PC-9 (cell line): ENCODE data around the gene SUSD1.

Experiments used
- EZH2 ChIP-seq: fragments of 200-600 bp; sonication (generic); IDR thresholded peaks from 2 replicates; pipeline ENCODE4 v1.8.0; 2017; ENCODE audit warnings: antibody characterized with exemption, low read depth
- TF ChIP-seq, protein P1 (sequence below): fragments of 200-600 bp; sonication (generic); conservative IDR thresholded peaks from 2 replicates; pipeline ENCODE4 v1.6.1; 2017; ENCODE audit warnings: mixed run types, antibody characterized with exemption, mild to moderate bottlenecking, moderate library complexity

DNA sequence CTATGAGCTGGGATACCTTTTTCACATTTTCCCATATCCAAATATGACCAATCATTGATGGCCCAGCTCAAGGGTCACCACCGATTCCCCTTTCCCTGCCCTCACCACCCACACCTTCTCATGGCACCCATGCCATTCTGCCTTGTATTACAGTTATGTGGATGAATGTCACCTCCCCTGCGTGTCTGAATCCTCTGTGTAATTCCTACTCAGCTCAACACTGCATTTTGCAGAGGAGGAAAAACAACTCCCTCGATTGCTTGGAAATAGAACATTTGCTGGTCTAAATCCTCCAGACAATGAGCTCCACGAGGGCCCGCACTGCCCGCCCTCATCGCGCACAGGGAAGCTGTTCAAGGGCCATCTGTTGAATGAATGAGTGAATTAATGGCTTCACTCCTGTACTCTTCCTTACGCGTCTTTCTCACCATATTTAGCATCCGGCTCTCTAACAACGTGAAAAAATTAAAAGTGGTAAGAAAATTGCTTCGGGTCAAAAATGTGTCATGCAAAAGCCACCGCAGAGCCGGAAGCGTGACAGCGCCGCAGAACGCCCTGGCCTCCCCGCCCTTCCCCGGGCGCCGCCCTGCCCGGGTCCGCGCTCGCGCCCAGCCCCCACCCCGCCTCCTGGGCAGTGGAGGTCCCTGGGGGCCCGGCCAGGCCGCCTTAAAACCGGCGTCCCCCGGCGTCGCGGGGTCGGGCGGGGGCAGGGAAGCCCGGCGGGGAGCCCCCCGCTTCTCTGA lies 704 bp downstream of the SUSD1 start:
- no peak for TF ChIP-seq EZH2
- TF ChIP-seq, protein P1, sequence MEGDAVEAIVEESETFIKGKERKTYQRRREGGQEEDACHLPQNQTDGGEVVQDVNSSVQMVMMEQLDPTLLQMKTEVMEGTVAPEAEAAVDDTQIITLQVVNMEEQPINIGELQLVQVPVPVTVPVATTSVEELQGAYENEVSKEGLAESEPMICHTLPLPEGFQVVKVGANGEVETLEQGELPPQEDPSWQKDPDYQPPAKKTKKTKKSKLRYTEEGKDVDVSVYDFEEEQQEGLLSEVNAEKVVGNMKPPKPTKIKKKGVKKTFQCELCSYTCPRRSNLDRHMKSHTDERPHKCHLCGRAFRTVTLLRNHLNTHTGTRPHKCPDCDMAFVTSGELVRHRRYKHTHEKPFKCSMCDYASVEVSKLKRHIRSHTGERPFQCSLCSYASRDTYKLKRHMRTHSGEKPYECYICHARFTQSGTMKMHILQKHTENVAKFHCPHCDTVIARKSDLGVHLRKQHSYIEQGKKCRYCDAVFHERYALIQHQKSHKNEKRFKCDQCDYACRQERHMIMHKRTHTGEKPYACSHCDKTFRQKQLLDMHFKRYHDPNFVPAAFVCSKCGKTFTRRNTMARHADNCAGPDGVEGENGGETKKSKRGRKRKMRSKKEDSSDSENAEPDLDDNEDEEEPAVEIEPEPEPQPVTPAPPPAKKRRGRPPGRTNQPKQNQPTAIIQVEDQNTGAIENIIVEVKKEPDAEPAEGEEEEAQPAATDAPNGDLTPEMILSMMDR = no peak
